ENCODE measurements around the gene ADGRL3.

Gene ADGRL3

DNA sequence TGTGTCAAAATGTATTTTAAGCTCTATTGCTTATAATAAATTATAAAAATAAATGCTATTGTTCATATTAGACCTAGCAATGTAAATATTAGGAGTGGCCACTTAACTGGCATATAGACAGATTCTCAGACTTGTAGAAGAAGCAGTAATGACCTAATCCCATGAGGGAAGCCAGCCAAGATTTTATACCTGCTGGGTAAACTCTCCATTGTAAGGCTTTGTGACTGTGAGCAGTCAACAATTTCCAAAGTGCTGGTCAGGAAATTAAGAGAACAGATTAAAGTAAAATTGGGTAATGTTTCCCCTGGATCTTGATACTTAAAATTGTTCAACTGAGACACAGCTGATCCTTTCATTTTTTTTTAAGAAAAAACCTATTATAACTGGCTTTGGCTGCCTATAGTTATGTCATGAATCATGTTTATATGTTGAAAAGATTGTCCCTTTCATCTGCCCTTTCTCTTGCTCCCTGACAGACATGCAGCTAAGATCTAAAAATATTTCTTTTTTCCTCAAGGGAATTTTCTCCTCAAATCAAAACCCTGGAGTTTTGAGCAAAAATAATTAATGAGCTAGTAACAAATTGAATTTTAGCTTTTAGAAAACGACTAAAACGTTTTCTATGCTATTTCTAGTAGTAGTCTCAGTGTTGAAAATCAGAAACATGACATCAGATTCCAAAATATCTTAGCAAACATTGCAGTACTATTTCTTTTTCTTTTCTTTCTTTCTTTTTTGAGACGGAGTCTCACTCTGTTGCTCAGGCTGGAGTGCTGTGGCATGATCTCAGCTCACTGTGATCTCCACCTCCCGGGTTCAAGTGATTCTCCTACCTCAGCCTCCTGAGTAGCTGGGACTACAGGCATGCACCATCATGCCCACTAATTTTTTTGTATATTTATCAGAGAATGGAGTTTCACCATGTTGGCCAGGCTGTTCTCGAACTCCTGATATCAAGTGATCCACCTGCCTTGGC is 77.9 kb downstream of the ADGRL3 start:
- DNase-seq (ENCODE audit: low read depth), result no peak

GRCh38 chr4:61292322-61292721 is 92.2 kb downstream of the ADGRL3 start:
- DNase-seq (ENCODE audit: low read depth), result no peak

DNA sequence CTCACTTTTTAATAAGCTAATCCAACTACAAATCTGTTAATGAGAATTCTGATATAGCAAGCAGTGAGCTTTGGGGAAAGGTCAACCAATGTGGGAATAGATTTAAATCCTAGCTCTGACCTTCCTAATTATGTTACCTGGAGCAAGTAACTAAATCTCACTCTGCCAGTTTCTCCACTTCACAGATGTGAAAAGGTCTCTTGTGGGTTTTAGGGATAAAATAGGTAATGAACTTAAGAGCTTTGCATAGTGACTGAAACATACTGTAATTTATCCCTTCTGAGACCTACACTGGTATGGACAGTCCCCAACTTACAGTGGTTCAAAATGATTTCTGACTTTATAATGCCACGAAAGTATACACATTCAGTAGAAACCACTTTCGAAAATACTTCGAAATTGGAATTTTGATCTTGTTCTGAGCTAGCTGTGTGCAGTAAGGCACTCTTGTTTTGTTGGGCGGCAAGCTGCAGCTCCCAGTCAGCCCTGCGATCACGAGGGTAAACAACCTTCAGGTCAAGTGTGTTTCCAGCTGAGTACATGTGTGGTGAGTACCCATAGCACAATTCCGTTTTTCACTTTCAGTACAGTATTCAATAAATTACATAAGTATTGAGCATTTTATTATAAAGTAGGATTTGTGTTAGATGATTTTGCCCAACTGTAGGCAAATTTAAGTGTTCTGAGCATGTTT is 93.7 kb downstream of the ADGRL3 start:
- no peak for DNase-seq (ENCODE audit: low read depth)

DNA sequence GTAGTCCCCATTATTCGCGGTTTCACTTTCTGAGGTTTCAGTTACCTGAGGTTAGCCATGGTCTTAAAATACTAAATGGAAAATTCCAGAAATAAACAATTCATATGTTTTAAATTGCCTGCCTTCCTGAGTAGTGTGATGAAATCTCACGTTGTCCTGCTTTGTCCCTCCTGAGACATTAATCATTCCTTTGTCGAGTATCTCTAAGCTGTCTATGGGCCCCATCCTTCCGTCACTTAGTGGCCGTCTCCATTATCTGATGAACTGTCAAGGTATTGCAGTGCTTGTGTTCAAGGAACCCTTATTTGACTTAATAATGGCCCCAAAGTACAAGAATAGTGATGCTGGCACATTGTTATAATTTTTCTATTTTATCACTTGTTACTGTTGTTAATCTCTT is 94.8 kb downstream of the ADGRL3 start:
- DNase-seq (ENCODE audit: low read depth), result no peak

- DNase-seq (ENCODE audit: low read depth), result no peak
Measured at GRCh38 chr4:61296144-61296543, 96.0 kb downstream of the ADGRL3 start.

DNA sequence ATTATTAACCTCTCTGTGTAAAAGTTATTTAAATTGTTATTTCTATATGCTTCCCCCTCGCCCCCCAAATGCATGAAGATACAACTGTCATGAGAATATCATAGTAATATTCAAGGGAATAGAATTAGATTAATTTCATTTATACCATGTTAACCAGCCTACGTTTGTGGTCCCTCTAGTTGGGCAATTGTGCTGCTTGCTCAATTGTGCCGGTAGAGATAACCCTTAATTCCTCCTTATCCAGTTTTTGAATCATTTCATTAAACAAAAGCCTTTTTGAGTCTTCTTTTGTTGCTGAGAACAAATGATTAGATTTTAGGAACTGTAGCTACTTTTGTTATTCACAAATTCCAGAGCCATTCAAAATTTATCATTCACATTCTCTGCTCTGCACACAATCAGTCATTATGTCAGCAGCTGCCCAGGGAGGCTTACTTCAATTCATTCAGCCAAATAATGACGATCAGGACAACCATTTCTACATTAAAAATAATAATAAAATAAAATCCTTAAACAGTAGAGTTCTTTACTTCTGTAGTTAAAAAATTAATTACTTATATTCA is 98.1 kb downstream of the ADGRL3 start:
- DNase-seq (ENCODE audit: low read depth), result no peak

GRCh38 chr4:61299316-61299715 is 99.2 kb downstream of the ADGRL3 start:
- no peak for DNase-seq (ENCODE audit: low read depth)

- DNase-seq (ENCODE audit: low read depth), result no peak
Measured at GRCh38 chr4:61300266-61300844, 100.2 kb downstream of the ADGRL3 start.

DNA sequence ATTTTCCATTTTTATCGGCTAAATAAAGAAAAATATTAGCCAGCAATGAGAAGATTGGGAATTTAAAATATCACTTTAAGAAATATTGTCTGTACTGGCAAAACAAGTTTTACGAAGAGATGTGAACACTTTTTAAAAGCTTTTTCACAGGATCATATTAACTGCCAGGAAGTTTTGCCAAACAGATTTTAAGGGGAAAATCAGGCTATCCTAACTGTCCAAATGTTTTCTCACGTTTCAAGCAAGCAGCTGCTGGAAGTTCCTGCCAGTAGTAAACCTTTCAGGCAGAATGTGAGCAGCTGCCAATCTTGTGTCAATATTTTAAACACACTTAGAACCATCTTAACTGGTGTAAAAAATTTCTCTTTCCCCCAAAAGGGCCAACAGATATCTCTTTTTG is 101.1 kb downstream of the ADGRL3 start:
- no peak for DNase-seq (ENCODE audit: low read depth)

GRCh38 chr4:61308033-61308432 is 107.9 kb downstream of the ADGRL3 start:
- DNase-seq (ENCODE audit: low read depth), result no peak

- no peak for DNase-seq (ENCODE audit: low read depth)
Measured at GRCh38 chr4:61309616-61310015, 109.5 kb downstream of the ADGRL3 start.

- no peak for DNase-seq (ENCODE audit: low read depth)
Measured at GRCh38 chr4:61312526-61312925, 112.4 kb downstream of the ADGRL3 start.

- DNase-seq (ENCODE audit: low read depth), result no peak
Measured at GRCh38 chr4:61318431-61318830, 118.3 kb downstream of the ADGRL3 start.

GRCh38 chr4:61319156-61319555 is 119.0 kb downstream of the ADGRL3 start:
- no peak for DNase-seq (ENCODE audit: low read depth)

DNA sequence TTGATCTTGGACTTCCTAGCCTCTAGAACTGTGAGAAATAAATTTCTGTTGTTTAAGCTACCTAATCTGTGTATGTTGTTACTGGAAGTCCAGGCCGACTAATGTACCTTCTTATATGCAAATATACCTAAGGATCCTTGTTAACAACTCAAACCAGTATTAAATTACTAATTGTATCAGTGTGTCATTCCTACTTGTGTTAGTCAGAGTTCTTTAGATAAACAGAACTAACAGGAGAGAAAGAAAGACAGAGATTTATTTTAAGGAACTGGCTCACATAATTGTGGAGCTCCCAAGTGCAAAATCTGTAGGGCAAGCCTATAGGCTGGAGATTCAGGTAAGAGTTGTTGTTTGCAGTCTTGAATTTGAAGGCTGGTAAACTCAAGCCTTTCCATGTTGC is 120.0 kb downstream of the ADGRL3 start:
- no peak for DNase-seq (ENCODE audit: low read depth)

GRCh38 chr4:61320631-61321030 is 120.5 kb downstream of the ADGRL3 start:
- no peak for DNase-seq (ENCODE audit: low read depth)

DNA sequence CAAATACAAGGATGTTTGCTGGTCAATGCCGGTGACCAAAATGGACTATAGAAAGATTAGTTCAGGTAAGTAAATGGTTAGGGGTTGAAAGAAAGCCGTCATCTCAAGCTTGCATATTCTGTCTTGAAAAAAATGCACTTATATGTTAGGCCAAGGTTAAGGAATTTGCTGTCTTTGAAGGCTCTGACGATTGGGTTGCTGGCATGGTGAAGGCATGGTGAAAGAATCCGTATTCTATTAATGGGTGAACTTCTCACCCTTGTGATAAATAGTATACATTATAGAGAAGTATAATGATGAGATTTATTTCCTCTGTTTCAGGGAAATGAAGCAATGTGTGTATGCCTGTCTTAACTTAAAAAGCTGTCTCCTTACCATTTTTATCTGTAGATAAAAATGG is 132.6 kb downstream of the ADGRL3 start:
- no peak for DNase-seq (ENCODE audit: low read depth)

DNA sequence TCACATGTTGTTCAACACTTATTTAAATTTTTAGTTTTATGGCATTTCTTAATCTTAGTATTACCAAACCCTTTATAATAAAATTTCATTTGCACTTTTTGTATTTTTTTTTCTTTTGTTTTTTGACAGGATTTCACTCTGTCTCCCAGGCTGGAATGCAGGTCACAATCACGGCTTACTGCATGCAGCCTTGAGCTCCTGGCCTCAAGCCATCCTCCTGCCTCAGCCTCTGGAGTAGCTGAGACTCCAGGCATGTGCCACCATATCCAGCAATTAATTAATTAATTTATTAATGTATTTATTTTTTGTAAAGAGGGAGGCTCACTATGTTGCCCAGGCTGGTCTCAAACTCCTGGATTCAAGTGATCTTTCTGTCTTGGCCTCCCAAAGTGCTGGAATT is 133.4 kb downstream of the ADGRL3 start:
- DNase-seq (ENCODE audit: low read depth), result no peak

DNA sequence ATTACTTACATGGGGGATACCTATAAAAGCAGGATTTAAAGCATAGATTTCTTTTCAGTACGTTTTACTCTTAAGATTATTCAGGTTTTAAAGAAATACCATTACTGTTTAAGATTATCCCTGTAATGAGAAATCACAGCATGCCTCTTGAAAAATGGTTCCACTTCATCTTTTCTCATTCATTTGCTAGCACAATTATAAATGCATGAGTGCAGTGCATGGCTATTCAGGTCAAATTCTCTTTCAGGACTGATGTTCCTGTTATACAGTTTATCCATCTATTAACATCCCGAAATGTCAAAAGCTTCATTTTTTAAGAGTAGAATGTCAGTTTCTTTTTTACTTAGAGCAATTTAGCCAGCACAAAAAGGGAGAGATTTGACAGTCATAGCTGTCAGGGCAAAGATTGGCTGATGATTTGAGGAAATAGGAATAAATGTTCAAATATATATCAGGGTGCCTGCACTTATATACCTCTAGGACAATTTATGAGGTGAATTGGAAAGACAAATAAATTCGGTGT is 135.2 kb downstream of the ADGRL3 start:
- no peak for DNase-seq (ENCODE audit: low read depth)

DNA sequence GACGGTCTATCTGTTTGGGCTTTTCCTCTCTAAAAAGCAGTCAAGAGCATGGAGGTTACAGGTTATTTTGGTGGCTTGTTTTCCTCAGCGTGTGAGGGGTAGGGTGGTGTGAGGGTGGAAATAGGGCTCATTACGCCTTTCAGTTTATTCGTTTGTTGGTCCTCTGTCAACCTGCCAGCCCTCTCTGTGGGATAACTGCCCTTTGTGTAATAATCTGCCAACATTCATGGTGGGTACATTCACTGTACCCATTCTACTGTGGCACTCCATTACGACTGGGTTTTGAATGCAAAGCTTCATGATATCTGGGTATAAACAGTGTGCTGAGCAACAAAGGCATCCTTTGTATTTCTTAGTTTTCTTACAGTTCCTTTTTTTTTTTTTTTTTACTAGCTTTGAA is 136.4 kb downstream of the ADGRL3 start:
- no peak for DNase-seq (ENCODE audit: low read depth)

- no peak for DNase-seq (ENCODE audit: low read depth)
Measured at GRCh38 chr4:61336916-61337315, 136.8 kb downstream of the ADGRL3 start.

GRCh38 chr4:61342061-61342460 is 141.9 kb downstream of the ADGRL3 start:
- DNase-seq (ENCODE audit: low read depth), result no peak

Data from stimulated activated CD8-positive, alpha-beta memory T cell treated with anti-CD3 and anti-CD28 coated beads, Interleukin-15, amount 100 ng/mL, for 24 hours (primary cell).